Measurements from ENCODE around the gene ZNF320. TPM values are rescaled to one million over a fixed set of nuclear protein-coding genes. Genes with fewer than 3 reads are reported as not detected.
"Not testable (repeated sequence)": the region's sequence is repeated elsewhere in the genome, so short reads cannot be mapped to it uniquely, and the experiment has no call there.

ZNF320 gene
- total RNA-seq = 10 to 100 TPM in 3 of 4 donors, 1 to 10 TPM in 1; 3.6 to 67.6 (median 15.2) TPM

DNA sequence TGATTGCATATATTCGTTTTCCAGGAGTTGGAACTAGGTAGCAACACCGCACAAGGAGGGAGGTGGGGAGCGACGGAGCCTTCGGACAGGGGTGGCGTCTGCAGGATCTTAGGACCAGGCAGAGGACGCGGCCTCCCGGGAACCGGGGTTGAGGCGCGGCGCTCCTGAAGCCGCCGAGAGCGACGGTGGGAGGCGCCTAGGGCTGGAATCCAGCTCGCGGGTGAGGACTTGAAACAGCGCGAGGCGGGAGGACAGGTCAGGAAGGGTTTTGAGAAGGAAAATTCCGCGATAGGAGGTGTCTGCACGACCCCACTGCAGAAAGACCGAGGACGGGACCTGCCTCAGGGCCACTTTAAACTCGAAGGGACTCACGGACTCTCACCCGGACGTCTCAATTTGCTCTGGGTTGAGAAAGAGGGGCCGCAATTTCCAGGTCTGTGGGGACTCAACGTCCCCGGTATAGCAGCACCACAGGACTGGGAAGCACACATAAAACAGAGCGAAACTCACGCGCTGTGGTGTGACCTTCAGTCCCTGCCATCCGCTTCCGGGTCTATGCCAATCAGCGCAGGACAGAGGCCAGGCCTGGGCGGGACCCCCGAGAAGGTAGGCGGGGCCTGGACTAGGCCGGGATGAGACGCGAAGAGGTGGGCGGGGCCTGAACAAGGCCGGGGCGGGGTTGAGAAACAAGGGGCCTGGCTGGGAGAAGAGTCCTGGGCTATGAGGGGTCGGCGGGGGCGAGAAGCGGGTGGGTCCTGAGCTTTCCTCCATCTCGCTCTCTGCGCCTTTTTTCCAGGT, at the start of gene ZNF320:
Gene ZNF320 (minus strand): TSS at position 498 of the 798 bp plus-strand sequence. CDS start 7,380 bp downstream, outside the sequence.
- intact Hi-C loops (cut with DNase I; ENCODE audit: low total_unique reads) = no loop called here
- H3K9me3 ChIP-seq = no peaks in the 10 kb centered on the region
- peak within 1 kb of the TSS; percentile 83 to 87 for H3K27ac ChIP-seq
- no peaks in the 10 kb centered on the region for H3K36me3 ChIP-seq
- peak; percentile 96 to 98 for DNase-seq
- peak within 1 kb of the TSS; percentile 51 to 59 for H3K4me3 ChIP-seq
- H3K4me1 ChIP-seq = no peaks in the 10 kb centered on the region
- TF ChIP-seq CTCF (IDR thresholded peaks at IDR 0.05) (no peak), POLR2A (IDR thresholded peaks at IDR 0.05) (peak; percentile 57 to 71)
- no peaks in the 10 kb centered on the region for H3K27me3 ChIP-seq

DNA sequence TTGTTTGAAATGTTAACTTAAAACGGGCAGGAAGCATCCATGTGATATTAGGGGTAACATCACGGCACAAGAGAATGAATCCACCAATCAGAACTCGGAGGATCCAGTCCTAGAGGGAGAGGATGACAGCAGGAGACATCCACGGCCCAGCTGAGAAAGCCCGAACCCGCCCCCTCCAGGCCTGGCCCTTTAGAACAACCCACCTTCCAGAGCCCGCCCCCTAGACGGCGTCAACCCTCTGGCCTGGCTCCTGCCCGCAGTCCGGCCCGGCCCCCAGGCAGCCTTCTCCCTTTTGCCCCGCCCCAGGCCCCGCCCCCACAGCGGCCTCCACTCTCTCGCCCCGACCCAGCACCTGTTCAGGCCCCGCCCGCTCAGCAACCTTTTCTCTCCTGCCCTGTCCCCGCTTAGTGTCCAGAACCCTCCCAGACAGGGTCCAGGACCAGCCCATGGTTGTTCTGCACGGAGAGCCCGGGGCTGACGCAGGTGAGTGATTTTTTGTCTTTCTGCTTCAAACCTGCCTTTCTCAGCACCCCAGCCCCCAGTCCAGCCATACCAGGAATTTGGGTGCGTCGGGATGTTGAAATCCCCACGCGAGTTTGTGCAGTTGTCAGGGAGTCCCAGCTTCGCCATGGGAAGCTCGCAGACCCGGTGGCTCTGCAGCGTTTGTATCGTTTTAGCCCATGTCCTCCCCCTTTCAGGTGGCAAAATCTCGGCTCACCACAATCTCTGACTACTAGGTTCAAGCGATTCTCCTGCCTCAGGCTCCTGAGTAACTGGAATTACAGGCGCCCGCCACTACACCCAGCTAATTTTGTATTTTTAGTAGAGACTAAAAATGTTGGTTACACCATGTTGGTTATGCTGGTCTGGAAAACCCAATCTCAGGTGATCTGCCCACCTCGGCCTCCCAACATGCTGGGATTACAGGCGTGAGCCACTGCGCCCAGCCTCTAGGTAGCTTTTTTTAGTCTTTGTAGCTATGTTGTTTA, 49.2 kb upstream of the ZNF320 start:
- Histone ChIP-seq H3K9me3 (peaks cover 0 to 21% of the 10 kb centered on the region in 2 donors), H3K4me1 (no peaks in the 10 kb centered on the region), H3K27ac (no peak overlapping the region), H3K4me3 (no peak overlapping the region), H3K27me3 (no peaks in the 10 kb centered on the region), H3K36me3 (no peaks in the 10 kb centered on the region)
- intact Hi-C loops (cut with DNase I; ENCODE audit: low total_unique reads) = no loop called here
- DNase-seq = peak; percentile 42 to 79
- TF ChIP-seq POLR2A (IDR thresholded peaks at IDR 0.05) (peak in 1 of 2 donors; percentile 9), CTCF (IDR thresholded peaks at IDR 0.05) (no peak)

DNA sequence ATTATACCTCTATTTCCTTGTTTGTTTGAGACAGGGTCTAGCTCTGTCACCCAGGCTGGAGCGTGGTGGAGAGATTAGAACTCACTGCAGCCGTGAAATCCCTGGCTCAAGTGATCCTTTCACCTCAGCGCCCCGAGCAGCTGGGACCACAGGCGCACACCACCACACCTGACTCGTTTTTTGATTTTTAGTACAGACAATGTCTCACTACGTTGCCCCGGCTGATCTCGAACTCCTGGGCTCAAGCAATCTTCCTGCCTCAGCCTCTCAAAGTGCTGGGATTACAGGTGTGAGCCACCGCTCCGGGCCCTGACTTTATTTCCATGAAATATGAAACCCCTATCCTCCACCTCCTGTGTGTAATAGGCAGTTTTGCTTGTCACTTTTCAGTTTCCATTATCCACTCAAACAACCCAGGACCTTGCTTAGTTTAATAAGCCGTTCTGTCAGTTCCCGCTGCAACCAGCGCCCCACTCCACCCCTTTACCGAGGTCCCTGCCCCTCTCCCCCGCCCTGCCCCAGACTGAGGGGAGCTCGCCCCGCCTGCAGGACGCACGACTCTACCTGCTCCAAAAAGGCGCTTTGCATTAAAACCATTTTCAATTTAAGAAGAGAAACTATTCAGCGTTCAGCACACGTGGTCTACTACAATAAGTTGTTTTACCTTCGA, 48.4 kb upstream of the ZNF320 start:
- peaks cover 0 to 13% of the 10 kb centered on the region in 2 donors for H3K9me3 ChIP-seq
- H3K4me3 ChIP-seq = no peak overlapping the region
- no peaks in the 10 kb centered on the region for H3K36me3 ChIP-seq
- no peak for DNase-seq
- intact Hi-C loops (cut with DNase I; ENCODE audit: low total_unique reads) = no loop called here
- H3K27ac ChIP-seq = no peak overlapping the region
- TF ChIP-seq CTCF (IDR thresholded peaks at IDR 0.05) = no peak
- H3K4me1 ChIP-seq = no peaks in the 10 kb centered on the region
- no peaks in the 10 kb centered on the region for H3K27me3 ChIP-seq

DNA sequence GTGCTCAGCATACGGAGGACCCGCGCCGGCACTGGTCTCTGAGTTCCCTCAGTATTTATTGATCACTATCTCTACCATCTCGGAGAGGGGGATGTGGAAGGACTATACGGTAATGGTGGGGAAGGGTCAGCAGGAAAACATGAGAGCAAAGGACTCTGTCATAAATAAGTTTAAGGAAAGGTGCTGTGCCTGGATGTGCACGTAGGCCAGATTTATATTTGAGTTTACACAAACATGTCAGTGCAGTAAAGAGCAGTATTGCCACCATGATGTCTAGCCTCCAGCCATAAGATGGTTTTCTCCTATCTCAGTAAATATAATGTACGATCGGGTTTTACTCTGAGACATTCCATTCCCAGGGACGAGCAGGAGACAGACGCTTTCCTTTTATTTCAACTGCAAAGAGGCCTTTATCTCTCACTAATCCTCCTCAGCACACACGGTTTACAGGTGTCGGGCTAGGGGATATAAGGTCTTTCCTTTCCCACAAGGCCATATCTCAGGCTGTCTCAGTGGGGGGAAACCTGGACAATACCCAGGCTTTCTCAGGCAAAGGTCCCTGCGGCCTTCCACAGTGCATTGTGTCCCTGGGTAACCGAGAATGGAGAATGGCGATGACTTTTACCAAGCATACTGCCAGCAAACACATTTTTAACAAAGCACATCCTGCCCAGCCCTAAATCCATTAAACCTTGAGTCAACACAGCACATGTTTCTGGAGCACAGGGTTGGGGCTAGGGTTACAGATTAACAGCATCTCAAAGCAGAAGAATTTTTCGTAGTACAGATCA, 47.5 kb upstream of the ZNF320 start:
- H3K27ac ChIP-seq; H3K36me3 ChIP-seq; intact Hi-C loops (cut with DNase I; ENCODE audit: low total_unique reads); DNase-seq; H3K4me1 ChIP-seq; H3K4me3 ChIP-seq; H3K27me3 ChIP-seq: not testable (repeated sequence)
- H3K9me3 ChIP-seq = peaks cover 0 to 13% of the 10 kb centered on the region in 2 donors

All from uterus (tissue), 4 donors.